ENCODE results near the gene LRRC2.

DNA sequence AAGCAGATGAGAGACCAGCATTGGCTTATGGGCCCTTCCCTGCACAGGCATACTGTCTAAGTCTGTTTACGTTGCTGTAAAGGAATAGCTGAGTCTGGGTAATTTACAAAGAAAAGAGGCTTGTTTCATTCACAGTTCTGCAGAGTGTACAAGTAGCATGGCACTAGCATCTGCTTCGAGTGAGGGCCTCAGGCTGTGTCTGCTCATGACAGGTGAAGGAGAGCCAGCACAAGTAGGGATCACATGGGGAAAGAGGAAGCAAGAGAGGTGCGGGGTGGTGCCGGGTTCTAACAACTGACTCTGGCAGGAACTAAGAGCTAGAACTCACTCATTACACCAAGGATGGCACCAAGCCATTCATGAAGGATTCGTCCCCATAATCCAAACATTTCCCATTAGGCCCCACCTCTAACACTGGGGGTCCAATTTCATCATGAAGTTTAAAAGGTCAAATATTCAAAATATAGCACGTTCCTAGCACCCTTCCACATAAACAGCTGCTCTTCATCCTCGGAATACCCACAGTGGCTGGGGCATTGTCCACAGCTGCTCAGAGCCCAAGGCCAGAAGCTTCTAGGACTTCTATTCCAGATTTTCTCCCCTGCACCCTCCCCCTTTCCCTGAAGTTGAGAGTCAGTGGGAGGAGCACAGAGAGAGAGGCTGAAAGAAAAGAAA is 62.8 kb downstream of the LRRC2 start:
- TF ChIP-seq, protein P1, sequence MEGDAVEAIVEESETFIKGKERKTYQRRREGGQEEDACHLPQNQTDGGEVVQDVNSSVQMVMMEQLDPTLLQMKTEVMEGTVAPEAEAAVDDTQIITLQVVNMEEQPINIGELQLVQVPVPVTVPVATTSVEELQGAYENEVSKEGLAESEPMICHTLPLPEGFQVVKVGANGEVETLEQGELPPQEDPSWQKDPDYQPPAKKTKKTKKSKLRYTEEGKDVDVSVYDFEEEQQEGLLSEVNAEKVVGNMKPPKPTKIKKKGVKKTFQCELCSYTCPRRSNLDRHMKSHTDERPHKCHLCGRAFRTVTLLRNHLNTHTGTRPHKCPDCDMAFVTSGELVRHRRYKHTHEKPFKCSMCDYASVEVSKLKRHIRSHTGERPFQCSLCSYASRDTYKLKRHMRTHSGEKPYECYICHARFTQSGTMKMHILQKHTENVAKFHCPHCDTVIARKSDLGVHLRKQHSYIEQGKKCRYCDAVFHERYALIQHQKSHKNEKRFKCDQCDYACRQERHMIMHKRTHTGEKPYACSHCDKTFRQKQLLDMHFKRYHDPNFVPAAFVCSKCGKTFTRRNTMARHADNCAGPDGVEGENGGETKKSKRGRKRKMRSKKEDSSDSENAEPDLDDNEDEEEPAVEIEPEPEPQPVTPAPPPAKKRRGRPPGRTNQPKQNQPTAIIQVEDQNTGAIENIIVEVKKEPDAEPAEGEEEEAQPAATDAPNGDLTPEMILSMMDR (IDR thresholded peaks at IDR 0.05): no peak
- TF ChIP-seq SIN3A (IDR thresholded peaks at IDR 0.05; ENCODE audit: borderline replicate concordance, insufficient read depth, low read depth, low read length): no peak

Measured in Panc1 (cell line).